HEK293 (cell line): ENCODE results near the gene KIRREL1.

Experiments used
- CTCF ChIA-PET: fragments of 350-600 bp; formaldehyde crosslinking; extraction: SDS; loops from one replicate; lab custom pipeline; 2021; ENCODE audit warnings: antibody characterized with exemption; lab: Yijun Ruan, JAX
- POLR2A ChIA-PET: fragments of 300-600 bp; formaldehyde crosslinking; extraction: SDS; loops from one replicate; lab custom pipeline; 2020; ENCODE audit warnings: antibody characterized with exemption, inconsistent platforms; lab: Yijun Ruan, JAX
- H3K27ac ChIP-seq: fragments of 200-500 bp; sonication (Bioruptor generic); 2 replicates; pipeline ENCODE4 v1.5.1; 2014; ENCODE audit warnings: low read depth, low read length, control low read depth, inconsistent platforms; ENCODE audit errors: extremely low read depth
- H3K36me3 ChIP-seq, 2 experiments: fragments of 200-500 bp in 1 of 2; sonication (Bioruptor generic) in 1 of 2; 1 replicate in 1 of 2; 2 replicates in 1 of 2; pipeline ENCODE4 v1.5.1; 2014 to 2017; ENCODE audit warnings: inconsistent platforms in 2 of 2, low read length in 2 of 2; ENCODE audit not compliant: control insufficient read depth in 2 of 2, insufficient read depth in 1 of 2
- H3K4me1 ChIP-seq: fragments of 200-500 bp; sonication (Bioruptor generic); 2 replicates; pipeline ENCODE4 v1.5.1; 2014; ENCODE audit warnings: mild to moderate bottlenecking, low read length, inconsistent platforms; ENCODE audit not compliant: control insufficient read depth, insufficient read depth
- H3K4me3 ChIP-seq: 2 replicates; pipeline ENCODE4 v1.5.1; 2011; ENCODE audit warnings: low read depth, mild to moderate bottlenecking, control low read depth, low read length, moderate library complexity
- H3K9me3 ChIP-seq: fragments of 200-500 bp; sonication (Bioruptor generic); 2 replicates; pipeline ENCODE4 v1.5.1; 2014; ENCODE audit warnings: low read depth, low read length, inconsistent platforms; ENCODE audit not compliant: control insufficient read depth, insufficient read depth
- ZFP69B ChIP-seq: fragments of 450-650 bp; formaldehyde crosslinking; IDR thresholded peaks from 2 replicates; pipeline ENCODE4 v1.5.1; 2016; ENCODE audit warnings: missing biosample characterization, missing genetic modification characterization
- ZNF112 ChIP-seq: fragments of 450-650 bp; formaldehyde crosslinking; IDR thresholded peaks from 2 replicates; pipeline ENCODE4 v1.5.0; 2017; ENCODE audit warnings: missing biosample characterization, missing genetic modification characterization
- ZNF114 ChIP-seq: fragments of 450-650 bp; formaldehyde crosslinking; IDR thresholded peaks from 2 replicates; pipeline ENCODE4 v1.5.0; 2017; ENCODE audit warnings: missing biosample characterization, missing genetic modification characterization
- ZNF132 ChIP-seq: fragments of 450-650 bp; formaldehyde crosslinking; IDR thresholded peaks from 2 replicates; pipeline ENCODE4 v1.5.1; 2017; ENCODE audit warnings: missing biosample characterization, missing genetic modification characterization, borderline replicate concordance
- ZNF16 ChIP-seq: fragments of 450-650 bp; formaldehyde crosslinking; IDR thresholded peaks from 2 replicates; pipeline ENCODE4 v1.5.1; 2016; ENCODE audit warnings: low read depth, missing biosample characterization, missing genetic modification characterization
- ZNF19 ChIP-seq: fragments of 450-650 bp; formaldehyde crosslinking; IDR thresholded peaks from 2 replicates; pipeline ENCODE4; 2016; ENCODE audit warnings: missing biosample characterization, missing genetic modification characterization, low read depth
- ZNF416 ChIP-seq: fragments of 450-650 bp; formaldehyde crosslinking; IDR thresholded peaks from 2 replicates; pipeline ENCODE4 v1.5.1; 2016; ENCODE audit warnings: missing biosample characterization, missing genetic modification characterization
- ZNF585B ChIP-seq: fragments of 450-650 bp; formaldehyde crosslinking; IDR thresholded peaks from 2 replicates; pipeline ENCODE4 v1.5.1; 2016; ENCODE audit warnings: missing biosample characterization, missing genetic modification characterization
- ZNF654 ChIP-seq: fragments of 450-650 bp; formaldehyde crosslinking; IDR thresholded peaks from 2 replicates; pipeline ENCODE4 v1.5.1; 2016; ENCODE audit warnings: low read depth, missing biosample characterization, missing genetic modification characterization
- ZNF670 ChIP-seq: fragments of 450-650 bp; formaldehyde crosslinking; IDR thresholded peaks from 2 replicates; pipeline ENCODE4 v1.5.1; 2016; ENCODE audit warnings: missing biosample characterization, missing genetic modification characterization, low read depth
- ZNF830 ChIP-seq: fragments of 450-650 bp; IDR thresholded peaks from 2 replicates; pipeline ENCODE4 v1.5.0; 2018; ENCODE audit warnings: missing biosample characterization, missing genetic modification characterization, low read depth, mild to moderate bottlenecking, moderate library complexity
- ZNF837 ChIP-seq: fragments of 450-650 bp; formaldehyde crosslinking; IDR thresholded peaks from 2 replicates; pipeline ENCODE4 v1.5.1; 2016; ENCODE audit warnings: missing biosample characterization, missing genetic modification characterization
- ZSCAN30 ChIP-seq: fragments of 450-650 bp; IDR thresholded peaks from 2 replicates; pipeline ENCODE4 v1.5.1; 2018; ENCODE audit warnings: missing biosample characterization, mild to moderate bottlenecking, missing genetic modification characterization, moderate library complexity
- TF ChIP-seq, protein P1 (sequence below): fragments of 450-650 bp; formaldehyde crosslinking; IDR thresholded peaks from 2 replicates; pipeline ENCODE4 v1.5.1; 2016; ENCODE audit warnings: missing biosample characterization, missing genetic modification characterization
- TF ChIP-seq, protein P2 (sequence below): fragments of 450-650 bp; formaldehyde crosslinking; IDR thresholded peaks from 2 replicates; pipeline ENCODE4; 2016; ENCODE audit warnings: missing biosample characterization, missing genetic modification characterization
- TF ChIP-seq, protein P3 (sequence below): fragments of 450-650 bp; formaldehyde crosslinking; IDR thresholded peaks from 2 replicates; pipeline ENCODE4 v1.5.1; 2016; ENCODE audit warnings: missing biosample characterization, missing genetic modification characterization
- TF ChIP-seq, protein P4 (sequence below): IDR thresholded peaks from 2 replicates; pipeline ENCODE4 v1.6.1; 2011; ENCODE audit warnings: mild to moderate bottlenecking, low read depth, low read length, borderline replicate concordance
- TF ChIP-seq, protein P5 (sequence below): fragments of 450-650 bp; formaldehyde crosslinking; IDR thresholded peaks from 2 replicates; pipeline ENCODE4 v1.5.1; 2016; ENCODE audit warnings: missing biosample characterization, missing genetic modification characterization, borderline replicate concordance

Gene KIRREL1

DNA sequence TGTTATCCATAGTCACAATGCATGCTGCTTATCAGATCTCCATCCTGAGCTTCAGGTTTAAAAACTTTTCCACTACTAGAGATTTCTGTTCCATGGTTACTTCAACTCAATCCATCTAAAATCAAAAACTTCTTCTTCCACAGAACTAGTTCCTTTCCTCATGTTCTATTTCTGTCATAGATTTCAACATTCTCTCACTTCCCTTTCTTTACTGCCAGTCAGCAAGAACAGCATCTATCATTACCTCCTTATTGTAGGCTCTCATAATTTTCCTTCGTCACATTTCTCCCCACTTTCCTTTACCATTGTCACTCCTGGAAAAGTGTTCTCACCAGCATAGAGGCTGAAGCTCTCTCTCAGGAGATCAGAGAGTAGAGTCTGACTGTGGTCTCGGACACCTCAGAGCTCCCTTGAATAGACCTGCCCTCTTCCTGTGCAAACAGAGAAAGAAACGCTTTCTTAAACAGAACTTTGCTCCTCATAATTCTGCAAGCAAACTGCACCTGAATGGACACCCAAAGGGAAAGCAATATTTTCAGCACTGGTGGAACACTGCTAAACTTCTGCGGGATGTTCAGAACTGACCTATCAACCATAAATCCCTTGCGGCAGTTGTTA lies 48.7 kb upstream of the KIRREL1 start:
- Histone ChIP-seq H3K36me3 (no peaks in the 10 kb centered on the region), H3K27ac (no peak overlapping the region), H3K9me3 (no peaks in the 10 kb centered on the region), H3K4me3 (no peak overlapping the region), H3K4me1 (no peaks in the 10 kb centered on the region)
- TF ChIP-seq ZFP69B (no peak), ZNF114 (tag by site-specific recombination) (no peak), ZNF132 (tag by site-specific recombination) (no peak), ZNF837 (tag by site-specific recombination) (no peak)
- TF ChIP-seq, protein P1, sequence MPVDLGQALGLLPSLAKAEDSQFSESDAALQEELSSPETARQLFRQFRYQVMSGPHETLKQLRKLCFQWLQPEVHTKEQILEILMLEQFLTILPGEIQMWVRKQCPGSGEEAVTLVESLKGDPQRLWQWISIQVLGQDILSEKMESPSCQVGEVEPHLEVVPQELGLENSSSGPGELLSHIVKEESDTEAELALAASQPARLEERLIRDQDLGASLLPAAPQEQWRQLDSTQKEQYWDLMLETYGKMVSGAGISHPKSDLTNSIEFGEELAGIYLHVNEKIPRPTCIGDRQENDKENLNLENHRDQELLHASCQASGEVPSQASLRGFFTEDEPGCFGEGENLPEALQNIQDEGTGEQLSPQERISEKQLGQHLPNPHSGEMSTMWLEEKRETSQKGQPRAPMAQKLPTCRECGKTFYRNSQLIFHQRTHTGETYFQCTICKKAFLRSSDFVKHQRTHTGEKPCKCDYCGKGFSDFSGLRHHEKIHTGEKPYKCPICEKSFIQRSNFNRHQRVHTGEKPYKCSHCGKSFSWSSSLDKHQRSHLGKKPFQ (tag by site-specific recombination) = no peak
- TF ChIP-seq, protein P2, sequence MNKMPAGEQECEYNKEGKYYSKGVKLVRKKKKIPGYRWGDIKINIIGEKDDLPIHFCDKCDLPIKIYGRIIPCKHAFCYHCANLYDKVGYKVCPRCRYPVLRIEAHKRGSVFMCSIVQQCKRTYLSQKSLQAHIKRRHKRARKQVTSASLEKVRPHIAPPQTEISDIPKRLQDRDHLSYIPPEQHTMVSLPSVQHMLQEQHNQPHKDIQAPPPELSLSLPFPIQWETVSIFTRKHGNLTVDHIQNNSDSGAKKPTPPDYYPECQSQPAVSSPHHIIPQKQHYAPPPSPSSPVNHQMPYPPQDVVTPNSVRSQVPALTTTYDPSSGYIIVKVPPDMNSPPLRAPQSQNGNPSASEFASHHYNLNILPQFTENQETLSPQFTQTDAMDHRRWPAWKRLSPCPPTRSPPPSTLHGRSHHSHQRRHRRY (tag by site-specific recombination) = no peak
- POLR2A ChIA-PET = no interaction called here
- CTCF ChIA-PET = interaction anchor here (0.6 to 1.1 kb wide), 3 partner anchors 19 to 468 kb away, joined by 3 to 6 read pairs (median 3); no protein-coding TSS in a partner anchor

DNA sequence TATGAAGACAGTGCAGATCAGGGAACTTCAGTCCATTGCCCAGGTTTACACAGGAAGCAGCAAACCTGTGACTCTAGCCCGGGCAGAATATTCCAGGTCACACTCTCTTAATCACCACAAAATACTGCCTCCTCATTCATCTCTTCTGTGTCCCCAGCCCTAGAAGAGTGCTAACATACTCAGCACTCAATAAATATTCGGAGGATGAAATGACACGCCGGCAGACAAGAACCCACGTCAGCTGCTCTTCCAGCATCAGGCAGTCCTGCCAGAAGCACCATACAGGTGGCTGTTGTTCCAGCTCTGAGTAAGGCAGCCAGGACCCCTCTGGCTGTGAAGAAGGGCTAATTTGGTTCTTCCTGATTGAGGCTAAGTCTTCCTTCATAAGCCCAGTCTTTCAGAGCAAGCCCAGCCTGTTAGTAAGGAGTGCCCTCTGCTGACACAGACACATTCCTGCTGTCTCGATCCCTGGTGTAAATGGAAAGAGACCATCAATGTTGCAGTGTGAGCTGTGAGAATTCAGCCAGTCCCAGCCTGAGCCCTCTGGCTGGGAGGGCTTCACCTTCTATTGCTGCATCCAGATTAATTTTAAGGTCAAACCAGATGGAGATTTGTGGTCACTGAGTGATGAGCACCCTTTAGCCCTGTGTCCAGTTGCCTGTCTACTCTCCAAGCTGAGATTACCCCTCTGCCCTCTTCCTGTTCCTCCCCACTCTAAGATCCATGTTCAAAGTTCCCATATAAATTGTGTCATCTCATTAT lies 45.0 kb upstream of the KIRREL1 start:
- CTCF ChIA-PET = interaction anchor here (0.5 to 3.2 kb wide), 26 partner anchors 8 to 1049 kb away, joined by 3 to 20 read pairs (median 3); no protein-coding TSS in a partner anchor
- H3K4me1 ChIP-seq = no peaks in the 10 kb centered on the region
- POLR2A ChIA-PET = no interaction called here
- peak; percentile 58 for TF ChIP-seq ZNF654
- TF ChIP-seq, protein P3, sequence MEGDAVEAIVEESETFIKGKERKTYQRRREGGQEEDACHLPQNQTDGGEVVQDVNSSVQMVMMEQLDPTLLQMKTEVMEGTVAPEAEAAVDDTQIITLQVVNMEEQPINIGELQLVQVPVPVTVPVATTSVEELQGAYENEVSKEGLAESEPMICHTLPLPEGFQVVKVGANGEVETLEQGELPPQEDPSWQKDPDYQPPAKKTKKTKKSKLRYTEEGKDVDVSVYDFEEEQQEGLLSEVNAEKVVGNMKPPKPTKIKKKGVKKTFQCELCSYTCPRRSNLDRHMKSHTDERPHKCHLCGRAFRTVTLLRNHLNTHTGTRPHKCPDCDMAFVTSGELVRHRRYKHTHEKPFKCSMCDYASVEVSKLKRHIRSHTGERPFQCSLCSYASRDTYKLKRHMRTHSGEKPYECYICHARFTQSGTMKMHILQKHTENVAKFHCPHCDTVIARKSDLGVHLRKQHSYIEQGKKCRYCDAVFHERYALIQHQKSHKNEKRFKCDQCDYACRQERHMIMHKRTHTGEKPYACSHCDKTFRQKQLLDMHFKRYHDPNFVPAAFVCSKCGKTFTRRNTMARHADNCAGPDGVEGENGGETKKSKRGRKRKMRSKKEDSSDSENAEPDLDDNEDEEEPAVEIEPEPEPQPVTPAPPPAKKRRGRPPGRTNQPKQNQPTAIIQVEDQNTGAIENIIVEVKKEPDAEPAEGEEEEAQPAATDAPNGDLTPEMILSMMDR (tag by site-specific recombination) = peak; percentile 76
- TF ChIP-seq ZNF16 (tag by site-specific recombination) = no peak
- TF ChIP-seq, all 188 proteins: peak for 2
- Histone ChIP-seq H3K4me3 (no peak overlapping the region), H3K9me3 (no peaks in the 10 kb centered on the region), H3K36me3 (no peaks in the 10 kb centered on the region), H3K27ac (no peak overlapping the region)

DNA sequence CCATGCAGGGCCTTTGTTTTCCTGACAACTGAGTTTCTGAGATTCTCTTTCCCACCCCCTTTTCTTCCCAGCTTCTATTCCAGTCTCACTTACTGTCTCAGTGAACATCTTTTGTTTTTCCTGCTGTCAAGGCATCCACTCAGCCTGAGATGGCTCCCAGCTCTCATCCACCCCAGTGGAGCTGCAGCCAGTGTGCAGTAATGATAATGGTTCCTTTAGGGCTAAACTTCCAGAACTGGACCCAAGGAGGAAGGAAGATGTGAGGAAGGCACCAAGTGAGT lies 44.4 kb upstream of the KIRREL1 start:
- CTCF ChIA-PET = interaction anchor here (0.6 to 3.2 kb wide), 18 partner anchors 8 to 1049 kb away, joined by 3 to 20 read pairs (median 4); no protein-coding TSS in a partner anchor
- POLR2A ChIA-PET = no interaction called here
- H3K27ac ChIP-seq = no peak overlapping the region
- no peaks in the 10 kb centered on the region for H3K9me3 ChIP-seq
- H3K4me3 ChIP-seq = no peak overlapping the region
- no peaks in the 10 kb centered on the region for H3K36me3 ChIP-seq
- H3K4me1 ChIP-seq = no peaks in the 10 kb centered on the region
- no peak for TF ChIP-seq ZSCAN30
- TF ChIP-seq ZNF19 (tag by site-specific recombination) = no peak
- no peak for TF ChIP-seq ZNF112 (tag by site-specific recombination)
- no peak for TF ChIP-seq ZNF585B (tag by site-specific recombination)
- TF ChIP-seq, protein P4, sequence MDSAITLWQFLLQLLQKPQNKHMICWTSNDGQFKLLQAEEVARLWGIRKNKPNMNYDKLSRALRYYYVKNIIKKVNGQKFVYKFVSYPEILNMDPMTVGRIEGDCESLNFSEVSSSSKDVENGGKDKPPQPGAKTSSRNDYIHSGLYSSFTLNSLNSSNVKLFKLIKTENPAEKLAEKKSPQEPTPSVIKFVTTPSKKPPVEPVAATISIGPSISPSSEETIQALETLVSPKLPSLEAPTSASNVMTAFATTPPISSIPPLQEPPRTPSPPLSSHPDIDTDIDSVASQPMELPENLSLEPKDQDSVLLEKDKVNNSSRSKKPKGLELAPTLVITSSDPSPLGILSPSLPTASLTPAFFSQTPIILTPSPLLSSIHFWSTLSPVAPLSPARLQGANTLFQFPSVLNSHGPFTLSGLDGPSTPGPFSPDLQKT = no peak
- no peak for TF ChIP-seq ZNF670 (tag by site-specific recombination)
- no peak for TF ChIP-seq ZNF416 (tag by site-specific recombination)
- TF ChIP-seq, protein P3 (tag by site-specific recombination) = no peak
- TF ChIP-seq, protein P5, sequence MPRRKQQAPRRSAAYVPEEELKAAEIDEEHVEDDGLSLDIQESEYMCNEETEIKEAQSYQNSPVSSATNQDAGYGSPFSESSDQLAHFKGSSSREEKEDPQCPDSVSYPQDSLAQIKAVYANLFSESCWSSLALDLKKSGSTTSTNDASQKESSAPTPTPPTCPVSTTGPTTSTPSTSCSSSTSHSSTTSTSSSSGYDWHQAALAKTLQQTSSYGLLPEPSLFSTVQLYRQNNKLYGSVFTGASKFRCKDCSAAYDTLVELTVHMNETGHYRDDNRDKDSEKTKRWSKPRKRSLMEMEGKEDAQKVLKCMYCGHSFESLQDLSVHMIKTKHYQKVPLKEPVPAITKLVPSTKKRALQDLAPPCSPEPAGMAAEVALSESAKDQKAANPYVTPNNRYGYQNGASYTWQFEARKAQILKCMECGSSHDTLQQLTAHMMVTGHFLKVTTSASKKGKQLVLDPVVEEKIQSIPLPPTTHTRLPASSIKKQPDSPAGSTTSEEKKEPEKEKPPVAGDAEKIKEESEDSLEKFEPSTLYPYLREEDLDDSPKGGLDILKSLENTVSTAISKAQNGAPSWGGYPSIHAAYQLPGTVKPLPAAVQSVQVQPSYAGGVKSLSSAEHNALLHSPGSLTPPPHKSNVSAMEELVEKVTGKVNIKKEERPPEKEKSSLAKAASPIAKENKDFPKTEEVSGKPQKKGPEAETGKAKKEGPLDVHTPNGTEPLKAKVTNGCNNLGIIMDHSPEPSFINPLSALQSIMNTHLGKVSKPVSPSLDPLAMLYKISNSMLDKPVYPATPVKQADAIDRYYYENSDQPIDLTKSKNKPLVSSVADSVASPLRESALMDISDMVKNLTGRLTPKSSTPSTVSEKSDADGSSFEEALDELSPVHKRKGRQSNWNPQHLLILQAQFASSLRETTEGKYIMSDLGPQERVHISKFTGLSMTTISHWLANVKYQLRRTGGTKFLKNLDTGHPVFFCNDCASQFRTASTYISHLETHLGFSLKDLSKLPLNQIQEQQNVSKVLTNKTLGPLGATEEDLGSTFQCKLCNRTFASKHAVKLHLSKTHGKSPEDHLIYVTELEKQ (tag by site-specific recombination) = no peak
- TF ChIP-seq ZNF830 (tag by site-specific recombination) = no peak
